IMR-90 (cell line): ENCODE measurements around the gene RNF113A.

Experiments used
- BHLHE40 ChIP-seq: fragments of 150-350 bp; IDR thresholded peaks from 2 replicates; pipeline ENCODE4 v1.6.1; 2016; ENCODE audit warnings: mild to moderate bottlenecking, low read depth, low read length
- CEBPB ChIP-seq: IDR thresholded peaks from 2 replicates; pipeline ENCODE4 v1.6.1; 2012; ENCODE audit warnings: low read depth, low read length, improper control_type of control experiment
- CTCF ChIP-seq: conservative IDR thresholded peaks from 2 replicates; pipeline ENCODE4 v1.5.1; 2012; ENCODE audit warnings: mild to moderate bottlenecking, low read depth, low read length, improper control_type of control experiment
- ELK1 ChIP-seq: fragments of 150-350 bp; IDR thresholded peaks from 2 replicates; pipeline ENCODE4 v1.6.1; 2016; ENCODE audit warnings: low read depth, mild to moderate bottlenecking, low read length, moderate library complexity, borderline replicate concordance
- FOS ChIP-seq: fragments of 150-350 bp; IDR thresholded peaks from 2 replicates; pipeline ENCODE4 v1.6.1; 2016; ENCODE audit warnings: low read depth, low read length
- MAZ ChIP-seq: IDR thresholded peaks from 2 replicates; pipeline ENCODE4 v1.6.1; 2012; ENCODE audit warnings: low read depth, mild to moderate bottlenecking, low read length, improper control_type of control experiment, moderate library complexity, borderline replicate concordance
- MXI1 ChIP-seq: IDR thresholded peaks from 2 replicates; pipeline ENCODE4 v1.6.1; 2012; ENCODE audit warnings: low read depth, mild to moderate bottlenecking, low read length, moderate library complexity, borderline replicate concordance
- POLR2A ChIP-seq: IDR thresholded peaks from 2 replicates; pipeline ENCODE4 v1.6.1; 2012; ENCODE audit warnings: mild to moderate bottlenecking, low read depth, low read length
- RAD21 ChIP-seq: IDR thresholded peaks from 2 replicates; pipeline ENCODE4 v1.6.1; 2012; ENCODE audit warnings: low read length, improper control_type of control experiment
- RCOR1 ChIP-seq: IDR thresholded peaks from 2 replicates; pipeline ENCODE4 v1.6.1; 2012; ENCODE audit warnings: mild to moderate bottlenecking, low read length, improper control_type of control experiment; ENCODE audit not compliant: insufficient replicate concordance
- RFX5 ChIP-seq: IDR thresholded peaks from 2 replicates; pipeline ENCODE4 v1.8.0; 2012; ENCODE audit warnings: low read depth, mild to moderate bottlenecking, low read length, moderate library complexity
- SMC3 ChIP-seq: fragments of 150-350 bp; IDR thresholded peaks from 2 replicates; pipeline ENCODE4 v1.6.1; 2016; ENCODE audit warnings: low read depth, mild to moderate bottlenecking, antibody characterized with exemption, low read length, moderate library complexity

- TF ChIP-seq CTCF (no peak), POLR2A (no peak), RFX5 (no peak), RAD21 (no peak), ELK1 (no peak), RCOR1 (no peak), CEBPB (no peak), SMC3 (no peak), MAZ (no peak), MXI1 (no peak), BHLHE40 (no peak), FOS (no peak)
These were observed 311 bp downstream of the RNF113A start for GRCh38 chrX:119871245-119871598.
